Neural crest cell (in vitro differentiated cells): ENCODE results near the gene GTPBP1. TPM values are rescaled to one million over a fixed set of nuclear protein-coding genes. Genes with fewer than 3 reads are reported as not detected.

ENCODE experiments used
- DNase-seq: peaks from one replicate; pipeline ENCODE4 v3.0.0; 2021; ENCODE audit warnings: low read depth, mixed read lengths, low spot score
- H3K27ac Mint-ChIP-seq: one replicate; pipeline ENCODE4 v1.8.0; 2021; ENCODE audit warnings: mild to moderate bottlenecking, mixed read lengths; ENCODE audit not compliant: unreplicated experiment
- H3K27me3 Mint-ChIP-seq: 2 replicates; pipeline ENCODE4 v1.8.0; 2021; ENCODE audit warnings: low read depth, mild to moderate bottlenecking, mixed read lengths
- H3K36me3 Mint-ChIP-seq: 2 replicates; pipeline ENCODE4 v1.8.0; 2021; ENCODE audit warnings: low read depth, mild to moderate bottlenecking, mixed read lengths
- H3K4me1 Mint-ChIP-seq: 2 replicates; pipeline ENCODE4 v1.8.0; 2021; ENCODE audit warnings: mixed read lengths
- H3K4me3 Mint-ChIP-seq: one replicate; pipeline ENCODE4 v1.8.0; 2021; ENCODE audit warnings: mild to moderate bottlenecking, mixed read lengths
- H3K9me3 Mint-ChIP-seq: 2 replicates; pipeline ENCODE4 v1.8.0; 2021; ENCODE audit warnings: mixed read lengths
- total RNA-seq: library from RNA; stranded (reverse); gene quantifications from 2 replicates; pipeline ENCODE4 v1.2.1, GENCODE V29; 2021
- TF ChIP-seq, protein P1 (sequence below): fragments of 200-600 bp; sonication (generic); conservative IDR thresholded peaks from 2 replicates; pipeline ENCODE4 v1.5.0; 2021; ENCODE audit warnings: antibody characterized with exemption, mild to moderate bottlenecking

The GTPBP1 gene
- total RNA-seq, 1 donor from 2014 or later: 73.3 TPM

DNA sequence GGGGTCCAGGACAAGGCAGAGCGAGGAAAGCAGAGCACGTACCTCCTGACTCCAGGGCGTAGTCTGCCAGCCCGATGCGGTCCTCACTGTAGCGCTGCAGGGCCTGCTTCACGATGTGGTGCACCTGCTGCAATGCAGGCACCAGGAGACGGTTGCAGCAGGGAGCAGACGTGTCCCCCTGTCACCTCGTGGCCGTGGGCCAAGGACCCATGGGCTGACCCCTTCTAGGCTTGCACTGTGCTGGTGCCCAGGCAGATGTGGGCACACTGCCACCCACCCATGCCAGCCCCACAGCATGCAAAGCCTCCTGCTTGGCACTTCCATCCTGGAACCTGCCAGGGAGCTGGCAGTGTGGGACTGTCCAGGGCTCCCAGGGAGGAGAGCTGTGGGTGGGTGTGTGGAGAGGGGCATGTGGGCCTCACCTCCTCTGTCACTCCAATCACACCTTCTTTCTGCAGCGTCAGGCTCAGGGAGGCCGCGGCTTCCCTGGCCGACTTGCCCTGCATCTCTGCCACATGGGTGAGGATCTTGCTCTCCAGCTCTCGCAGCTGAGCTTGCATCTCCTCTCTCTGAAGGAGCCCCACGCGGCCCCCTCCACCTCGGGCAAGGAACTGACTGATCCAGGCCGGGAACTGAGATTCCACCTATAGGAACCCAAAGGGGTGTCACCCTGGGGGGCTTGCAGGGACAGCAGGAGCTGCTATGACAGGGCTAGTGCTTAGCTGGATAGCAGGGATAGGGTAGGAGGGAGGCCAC, 33.7 kb downstream of the GTPBP1 start:
- Mint-ChIP-seq H3K4me1 (no peaks in the 10 kb centered on the region), H3K36me3 (peaks cover 7% of the 10 kb centered on the region), H3K9me3 (no peaks in the 10 kb centered on the region), H3K4me3 (no peak overlapping the region), H3K27ac (peak overlapping the region; percentile 43), H3K27me3 (no peaks in the 10 kb centered on the region)
- no peak for DNase-seq
- TF ChIP-seq, protein P1, sequence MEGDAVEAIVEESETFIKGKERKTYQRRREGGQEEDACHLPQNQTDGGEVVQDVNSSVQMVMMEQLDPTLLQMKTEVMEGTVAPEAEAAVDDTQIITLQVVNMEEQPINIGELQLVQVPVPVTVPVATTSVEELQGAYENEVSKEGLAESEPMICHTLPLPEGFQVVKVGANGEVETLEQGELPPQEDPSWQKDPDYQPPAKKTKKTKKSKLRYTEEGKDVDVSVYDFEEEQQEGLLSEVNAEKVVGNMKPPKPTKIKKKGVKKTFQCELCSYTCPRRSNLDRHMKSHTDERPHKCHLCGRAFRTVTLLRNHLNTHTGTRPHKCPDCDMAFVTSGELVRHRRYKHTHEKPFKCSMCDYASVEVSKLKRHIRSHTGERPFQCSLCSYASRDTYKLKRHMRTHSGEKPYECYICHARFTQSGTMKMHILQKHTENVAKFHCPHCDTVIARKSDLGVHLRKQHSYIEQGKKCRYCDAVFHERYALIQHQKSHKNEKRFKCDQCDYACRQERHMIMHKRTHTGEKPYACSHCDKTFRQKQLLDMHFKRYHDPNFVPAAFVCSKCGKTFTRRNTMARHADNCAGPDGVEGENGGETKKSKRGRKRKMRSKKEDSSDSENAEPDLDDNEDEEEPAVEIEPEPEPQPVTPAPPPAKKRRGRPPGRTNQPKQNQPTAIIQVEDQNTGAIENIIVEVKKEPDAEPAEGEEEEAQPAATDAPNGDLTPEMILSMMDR: no peak

DNA sequence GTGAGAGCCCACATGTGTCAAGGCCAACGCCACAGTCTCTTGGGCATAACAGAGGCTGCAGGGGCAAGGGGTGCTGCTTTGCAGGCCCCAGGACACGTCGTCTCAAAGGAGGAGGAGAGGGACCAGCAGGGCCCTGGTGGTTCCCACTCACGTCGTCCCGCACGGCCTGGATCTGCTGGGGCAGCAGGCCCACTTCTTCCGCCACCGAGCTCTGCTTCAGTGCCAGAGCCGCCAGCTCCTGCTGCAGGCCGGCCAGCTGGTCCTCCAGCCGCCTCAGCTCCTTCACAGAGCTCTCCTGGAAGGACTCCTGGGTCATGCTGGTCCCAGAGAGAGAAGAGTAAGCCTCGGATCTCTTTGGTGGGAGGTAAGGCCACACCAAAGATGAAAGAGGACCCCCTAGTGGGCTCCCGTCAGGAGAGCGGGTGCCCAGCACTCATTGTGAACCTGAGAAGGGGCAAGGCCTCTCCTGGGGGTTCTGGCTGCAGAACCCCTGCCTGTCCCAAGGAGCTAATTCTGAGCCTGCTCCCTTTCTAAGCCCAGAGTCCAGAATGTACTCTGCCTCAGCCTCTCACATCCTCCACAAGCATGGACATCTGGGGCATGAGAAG, 34.5 kb downstream of the GTPBP1 start:
- Mint-ChIP-seq H3K9me3 (no peaks in the 10 kb centered on the region), H3K36me3 (peaks cover 7% of the 10 kb centered on the region), H3K4me1 (no peaks in the 10 kb centered on the region), H3K27ac (peak overlapping the region; percentile 43), H3K4me3 (no peak overlapping the region), H3K27me3 (no peaks in the 10 kb centered on the region)
- TF ChIP-seq, protein P1: no peak
- no peak for DNase-seq

GRCh38 chr22:38740754-38741153, 35.0 kb downstream of the GTPBP1 start:
- H3K4me3 Mint-ChIP-seq: no peak overlapping the region
- no peak overlapping the region for H3K27ac Mint-ChIP-seq
- H3K27me3 Mint-ChIP-seq: no peaks in the 10 kb centered on the region
- no peaks in the 10 kb centered on the region for H3K4me1 Mint-ChIP-seq
- DNase-seq: no peak
- no peaks in the 10 kb centered on the region for H3K9me3 Mint-ChIP-seq
- TF ChIP-seq, protein P1: no peak
- H3K36me3 Mint-ChIP-seq: peaks cover 7% of the 10 kb centered on the region

DNA sequence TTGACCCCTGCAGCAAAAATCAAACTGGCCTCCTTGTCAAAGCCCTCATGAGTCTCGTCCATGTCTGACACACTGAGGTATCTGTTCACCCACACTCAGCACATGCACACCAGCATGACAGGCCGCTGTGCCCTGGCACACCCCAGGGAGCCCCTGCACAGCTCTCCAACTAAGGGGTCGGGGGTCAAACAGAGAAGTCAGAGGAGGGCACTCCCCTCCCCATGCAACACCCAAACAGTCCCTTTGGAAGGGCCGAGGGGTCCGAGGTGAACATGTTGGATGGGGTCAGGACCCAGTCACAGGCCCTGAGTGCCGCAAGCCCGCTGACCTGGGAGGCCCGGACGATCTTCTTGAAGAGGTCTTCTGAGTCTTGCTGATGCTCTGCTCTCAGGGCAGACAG, 35.4 kb downstream of the GTPBP1 start:
- H3K4me3 Mint-ChIP-seq: no peak overlapping the region
- TF ChIP-seq, protein P1: no peak
- no peaks in the 10 kb centered on the region for H3K9me3 Mint-ChIP-seq
- DNase-seq: no peak
- no peaks in the 10 kb centered on the region for H3K27me3 Mint-ChIP-seq
- peaks cover 7% of the 10 kb centered on the region for H3K36me3 Mint-ChIP-seq
- no peaks in the 10 kb centered on the region for H3K4me1 Mint-ChIP-seq
- H3K27ac Mint-ChIP-seq: no peak overlapping the region

DNA sequence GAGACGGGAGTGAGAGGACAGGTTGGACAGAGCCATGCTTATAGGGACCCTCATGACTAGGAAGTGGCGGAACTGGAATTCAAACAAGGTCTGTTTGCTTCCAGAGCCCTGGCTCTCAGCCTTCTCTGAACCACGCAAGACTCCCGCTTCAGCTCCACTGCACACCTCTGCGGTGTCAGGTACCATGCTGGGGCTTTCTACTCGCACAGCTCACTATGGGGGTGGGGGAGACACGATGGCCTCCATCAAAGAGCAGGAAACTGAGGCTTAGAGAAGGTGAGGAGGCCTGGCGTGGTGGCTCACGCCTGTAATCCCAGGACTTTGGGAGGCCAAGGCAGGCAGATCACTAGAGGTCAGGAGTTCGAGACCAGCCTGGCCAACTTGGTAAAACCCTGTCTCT, 35.8 kb downstream of the GTPBP1 start:
- H3K27me3 Mint-ChIP-seq: no peaks in the 10 kb centered on the region
- DNase-seq: no peak
- no peak overlapping the region for H3K27ac Mint-ChIP-seq
- TF ChIP-seq, protein P1: no peak
- peaks cover 7% of the 10 kb centered on the region for H3K36me3 Mint-ChIP-seq
- H3K4me3 Mint-ChIP-seq: no peak overlapping the region
- H3K9me3 Mint-ChIP-seq: no peaks in the 10 kb centered on the region
- H3K4me1 Mint-ChIP-seq: no peaks in the 10 kb centered on the region
